RKO (cell line): Measurements from ENCODE around the gene NBAS.

Source experiments
- DNase-seq: peaks from one replicate; pipeline ENCODE4 v3.0.0-alpha.2; 2016; ENCODE audit warnings: low spot score

The NBAS gene

DNA sequence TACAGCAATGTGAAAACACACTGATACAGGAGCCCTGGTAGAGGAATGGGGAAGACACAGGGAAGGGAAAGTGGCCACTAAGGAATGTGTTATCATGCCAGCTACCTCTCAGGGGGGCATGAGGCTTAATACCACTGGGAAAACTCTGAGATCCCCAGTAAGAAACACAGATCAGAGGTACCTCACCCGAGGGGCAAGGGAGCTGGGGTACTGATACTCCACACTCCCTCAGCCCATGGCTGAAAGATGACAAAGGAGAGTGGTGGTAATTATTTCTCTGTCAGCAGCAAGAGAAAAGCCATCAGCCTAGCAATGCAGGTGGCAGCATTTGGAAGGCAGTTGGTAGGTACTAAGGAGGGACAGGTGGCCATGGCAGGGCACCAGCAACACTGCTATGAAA is 434.8 kb downstream of the NBAS start:
- DNase-seq = no peak

DNA sequence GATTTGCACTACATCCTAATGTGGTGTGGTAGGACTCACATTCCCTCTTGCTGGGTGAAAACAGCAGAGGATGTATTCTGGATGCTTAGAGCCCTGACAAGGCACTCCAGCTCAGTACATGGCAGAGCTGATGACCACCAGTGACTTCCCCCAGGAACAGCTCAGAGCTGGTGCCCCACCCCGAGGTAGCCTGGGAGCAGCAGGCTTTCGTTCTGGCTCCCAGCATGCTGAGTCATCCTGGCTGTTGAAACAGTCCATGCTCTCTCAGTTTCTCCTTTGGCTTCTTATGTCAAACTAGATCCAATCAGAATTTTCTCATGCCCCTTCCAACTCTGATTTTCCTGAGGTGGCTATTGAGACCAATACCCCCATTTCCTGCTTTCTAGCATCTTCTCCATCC is 438.2 kb downstream of the NBAS start:
- DNase-seq = no peak

DNA sequence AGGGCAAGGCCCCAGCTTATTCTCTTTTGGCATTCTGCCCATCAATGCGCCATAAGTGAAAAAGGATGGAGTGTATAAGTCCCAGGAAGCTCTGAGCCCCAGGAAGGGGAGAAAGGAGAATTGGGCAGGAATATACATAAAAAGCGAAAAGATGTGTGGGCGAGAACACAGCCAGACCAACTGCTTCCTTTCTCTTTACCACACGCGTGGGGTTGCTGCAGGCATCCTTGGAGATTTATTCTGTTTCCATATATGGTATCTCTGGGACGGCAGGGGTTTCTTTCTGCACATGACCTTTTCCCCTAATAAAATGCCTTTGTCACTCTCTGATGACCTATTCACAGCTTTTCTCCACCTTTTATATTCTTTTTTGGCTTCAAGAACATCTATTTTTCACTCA is 440.5 kb downstream of the NBAS start:
- no peak for DNase-seq

DNA sequence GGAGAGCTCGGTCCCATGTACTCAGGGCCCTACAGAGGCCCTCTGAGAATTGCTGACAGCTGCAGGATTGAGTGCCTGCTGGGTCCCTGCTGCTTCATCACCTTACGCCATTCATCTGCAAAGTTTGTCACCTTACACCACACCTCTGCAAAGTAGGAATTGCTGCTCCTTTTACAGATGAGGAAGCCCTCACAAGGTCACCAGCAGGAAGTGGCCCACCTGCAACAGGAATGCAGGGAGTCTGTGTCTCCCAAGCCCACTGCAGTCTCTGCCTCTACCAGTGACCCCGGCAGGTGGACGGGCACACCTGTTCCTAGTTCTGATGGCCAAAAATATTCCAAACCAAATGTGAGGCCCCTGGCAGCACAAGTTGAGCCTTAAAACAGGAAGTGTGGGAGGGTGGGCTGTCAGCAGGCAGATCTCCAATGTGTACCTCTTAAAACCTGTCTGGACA is 441.4 kb downstream of the NBAS start:
- DNase-seq = no peak

DNA sequence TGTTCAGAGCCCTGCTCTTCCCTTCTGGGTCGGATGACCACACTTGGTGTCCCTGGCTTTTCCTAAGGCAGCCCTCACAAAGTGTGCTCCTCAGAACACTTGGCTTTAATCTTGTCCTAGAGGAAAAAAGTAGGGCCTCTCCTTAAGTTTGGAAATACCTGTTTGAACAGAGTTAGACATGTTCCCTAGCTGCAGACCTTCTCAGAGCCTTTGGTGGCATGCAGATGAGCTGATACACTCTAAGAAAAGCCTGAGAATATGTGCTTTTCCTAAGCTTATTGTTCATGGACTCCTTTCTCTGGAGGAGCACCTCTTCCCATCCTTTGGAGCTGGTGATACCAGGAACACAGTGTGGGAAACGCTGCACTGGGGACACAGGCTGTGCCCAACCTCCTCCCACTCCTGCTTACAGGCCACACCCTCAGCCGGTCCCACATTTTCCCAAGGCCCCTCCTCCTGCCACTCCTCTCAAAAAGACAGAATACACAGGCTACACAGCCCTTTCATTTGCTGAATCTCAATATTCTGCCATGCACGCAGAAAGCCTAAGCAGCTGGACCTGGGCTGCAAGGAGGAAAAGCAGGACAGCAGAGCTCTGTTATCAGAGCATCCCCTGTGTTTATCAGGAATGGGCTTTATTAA is 443.6 kb downstream of the NBAS start:
- DNase-seq = no peak
